Activated CD8-positive, alpha-beta memory T cell treated with anti-CD3 and anti-CD28 coated beads for 24 hours (primary cell): ENCODE data around the gene TRIM32.
A peak's percentile ranks its signal among the peaks of the same experiment; 100 is the strongest.

Source experiments
- DNase-seq: peaks from one replicate; pipeline ENCODE4 v3.0.0-alpha.2; 2020

TRIM32 gene

GRCh38 chr9:116706310-116707290, 19.5 kb downstream of the TRIM32 start:
- DNase-seq = no peak

- DNase-seq = no peak
Measured at GRCh38 chr9:116712781-116713180, 25.7 kb downstream of the TRIM32 start.

- DNase-seq = no peak
Measured at GRCh38 chr9:116713271-116713670, 26.2 kb downstream of the TRIM32 start.

- DNase-seq = no peak
Measured at GRCh38 chr9:116715751-116716150, 28.6 kb downstream of the TRIM32 start.

GRCh38 chr9:116716438-116716837, 29.3 kb downstream of the TRIM32 start:
- no peak for DNase-seq

- DNase-seq = no peak
Measured at GRCh38 chr9:116717150-116717549, 30.0 kb downstream of the TRIM32 start.

GRCh38 chr9:116718111-116718510, 31.0 kb downstream of the TRIM32 start:
- DNase-seq = no peak

GRCh38 chr9:116720111-116720510, 33.0 kb downstream of the TRIM32 start:
- DNase-seq = no peak

- DNase-seq = no peak
Measured at GRCh38 chr9:116721411-116721810, 34.3 kb downstream of the TRIM32 start.

GRCh38 chr9:116721944-116722343, 34.8 kb downstream of the TRIM32 start:
- no peak for DNase-seq

- DNase-seq = no peak
Measured at GRCh38 chr9:116724123-116724522, 37.0 kb downstream of the TRIM32 start.

GRCh38 chr9:116726602-116727001, 39.5 kb downstream of the TRIM32 start:
- no peak for DNase-seq

GRCh38 chr9:116733010-116733641, 46.0 kb downstream of the TRIM32 start:
- DNase-seq = no peak

- no peak for DNase-seq
Measured at GRCh38 chr9:116736399-116737151, 49.5 kb downstream of the TRIM32 start.

- DNase-seq = peak; percentile 75
Measured at GRCh38 chr9:116737152-116737546, 50.0 kb downstream of the TRIM32 start.

GRCh38 chr9:116741086-116741740, 54.1 kb downstream of the TRIM32 start:
- no peak for DNase-seq

GRCh38 chr9:116741742-116742141, 54.6 kb downstream of the TRIM32 start:
- no peak for DNase-seq

- no peak for DNase-seq
Measured at GRCh38 chr9:116749176-116749575, 62.1 kb downstream of the TRIM32 start.

- no peak for DNase-seq
Measured at GRCh38 chr9:116749772-116750171, 62.7 kb downstream of the TRIM32 start.

GRCh38 chr9:116750510-116750909, 63.4 kb downstream of the TRIM32 start:
- no peak for DNase-seq
